HepG2 (cell line): ENCODE measurements around the gene PCTP.

ENCODE experiments used
- ATF3 ChIP-seq: sonication (generic); formaldehyde crosslinking; IDR thresholded peaks from 2 replicates; pipeline ENCODE4 v1.4.0; 2020; ENCODE audit warnings: missing genetic modification reagents
- CEBPB ChIP-seq: IDR thresholded peaks from 2 replicates; pipeline ENCODE4 v1.6.1; 2011; ENCODE audit warnings: low read depth, low read length, improper control_type of control experiment, borderline replicate concordance
- CTCF ChIP-seq: sonication (generic); formaldehyde crosslinking; IDR thresholded peaks from 2 replicates; pipeline ENCODE4 v1.5.0; 2020; ENCODE audit warnings: mild to moderate bottlenecking, missing genetic modification reagents, moderate library complexity
- GABPA ChIP-seq, 2 experiments: IDR thresholded peaks; 2 replicates each; pipeline ENCODE4 v1.6.1; 2011 to 2016; ENCODE audit warnings: low read depth in 2 of 2, low read length in 1 of 2, missing biosample characterization in 1 of 2, missing genetic modification characterization in 1 of 2
- POLR2A ChIP-seq, 2 experiments: IDR thresholded peaks; 2 replicates each; pipeline ENCODE4 v1.6.1; 2011; ENCODE audit warnings: low read depth in 2 of 2, low read length in 2 of 2, mild to moderate bottlenecking in 1 of 2, moderate library complexity in 1 of 2; ENCODE audit not compliant: insufficient read depth in 1 of 2
- RAD51 ChIP-seq: fragments of 450-650 bp; IDR thresholded peaks from 2 replicates; pipeline ENCODE4 v1.6.1; 2016; ENCODE audit warnings: borderline replicate concordance
- RBM22 ChIP-seq: fragments of 200-400 bp; formaldehyde crosslinking; optimal IDR thresholded peaks from 2 replicates; pipeline ENCODE3; 2017; ENCODE audit warnings: mild to moderate bottlenecking, low read length, moderate library complexity
- SRF ChIP-seq: IDR thresholded peaks from 2 replicates; pipeline ENCODE4 v1.6.1; 2011; ENCODE audit warnings: mild to moderate bottlenecking, low read depth, low read length, moderate library complexity
- YEATS4 ChIP-seq: sonication (generic); formaldehyde crosslinking; IDR thresholded peaks from 2 replicates; pipeline ENCODE4 v1.4.0; 2020; ENCODE audit warnings: missing genetic modification reagents, borderline replicate concordance
- TF ChIP-seq, protein P1 (sequence below): sonication (generic); formaldehyde crosslinking; conservative IDR thresholded peaks from 2 replicates; pipeline ENCODE4 v1.4.0; 2020; ENCODE audit warnings: missing genetic modification reagents
- TF ChIP-seq, protein P2 (sequence below): sonication (generic); formaldehyde crosslinking; IDR thresholded peaks from 2 replicates; pipeline ENCODE4 v1.4.0; 2020; ENCODE audit warnings: missing genetic modification reagents

GRCh38 chr17:55783684-55784245 lies 32.9 kb downstream of the PCTP start:
- TF ChIP-seq POLR2A (IDR thresholded peaks at IDR 0.05; ENCODE audit: insufficient read depth in 1 of 2, low read depth in 2 of 2, low read length in 2 of 2) (no peak), CTCF (no peak), GABPA (IDR thresholded peaks at IDR 0.05; ENCODE audit: low read depth, low read length) (no peak), GABPA (CRISPR knock-in tag; IDR thresholded peaks at IDR 0.05; ENCODE audit: low read depth) (no peak), SRF (no peak), CEBPB (no peak), RAD51 (no peak), ATF3 (no peak), RBM22 (no peak), YEATS4 (CRISPR knock-in tag) (no peak)
- TF ChIP-seq, protein P1, sequence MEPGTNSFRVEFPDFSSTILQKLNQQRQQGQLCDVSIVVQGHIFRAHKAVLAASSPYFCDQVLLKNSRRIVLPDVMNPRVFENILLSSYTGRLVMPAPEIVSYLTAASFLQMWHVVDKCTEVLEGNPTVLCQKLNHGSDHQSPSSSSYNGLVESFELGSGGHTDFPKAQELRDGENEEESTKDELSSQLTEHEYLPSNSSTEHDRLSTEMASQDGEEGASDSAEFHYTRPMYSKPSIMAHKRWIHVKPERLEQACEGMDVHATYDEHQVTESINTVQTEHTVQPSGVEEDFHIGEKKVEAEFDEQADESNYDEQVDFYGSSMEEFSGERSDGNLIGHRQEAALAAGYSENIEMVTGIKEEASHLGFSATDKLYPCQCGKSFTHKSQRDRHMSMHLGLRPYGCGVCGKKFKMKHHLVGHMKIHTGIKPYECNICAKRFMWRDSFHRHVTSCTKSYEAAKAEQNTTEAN (CRISPR knock-in tag) = no peak
- TF ChIP-seq, protein P2, sequence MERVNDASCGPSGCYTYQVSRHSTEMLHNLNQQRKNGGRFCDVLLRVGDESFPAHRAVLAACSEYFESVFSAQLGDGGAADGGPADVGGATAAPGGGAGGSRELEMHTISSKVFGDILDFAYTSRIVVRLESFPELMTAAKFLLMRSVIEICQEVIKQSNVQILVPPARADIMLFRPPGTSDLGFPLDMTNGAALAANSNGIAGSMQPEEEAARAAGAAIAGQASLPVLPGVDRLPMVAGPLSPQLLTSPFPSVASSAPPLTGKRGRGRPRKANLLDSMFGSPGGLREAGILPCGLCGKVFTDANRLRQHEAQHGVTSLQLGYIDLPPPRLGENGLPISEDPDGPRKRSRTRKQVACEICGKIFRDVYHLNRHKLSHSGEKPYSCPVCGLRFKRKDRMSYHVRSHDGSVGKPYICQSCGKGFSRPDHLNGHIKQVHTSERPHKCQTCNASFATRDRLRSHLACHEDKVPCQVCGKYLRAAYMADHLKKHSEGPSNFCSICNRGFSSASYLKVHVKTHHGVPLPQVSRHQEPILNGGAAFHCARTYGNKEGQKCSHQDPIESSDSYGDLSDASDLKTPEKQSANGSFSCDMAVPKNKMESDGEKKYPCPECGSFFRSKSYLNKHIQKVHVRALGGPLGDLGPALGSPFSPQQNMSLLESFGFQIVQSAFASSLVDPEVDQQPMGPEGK = no peak
